GM23338 (cell line): ENCODE data around the gene OSER1. TPM values are rescaled to one million over a fixed set of nuclear protein-coding genes. Genes with fewer than 3 reads are reported as not detected.

ENCODE experiments used
- EZH2 ChIP-seq: fragments of 200-600 bp; sonication (generic); IDR thresholded peaks from one replicate; pipeline ENCODE4 v1.8.0; 2017; ENCODE audit warnings: antibody characterized with exemption, mild to moderate bottlenecking, low read depth; ENCODE audit not compliant: unreplicated experiment
- EZH2phosphoT487 ChIP-seq: fragments of 200-600 bp; sonication (generic); IDR thresholded peaks from one replicate; pipeline ENCODE4 v1.8.1; 2018; ENCODE audit warnings: antibody characterized with exemption; ENCODE audit not compliant: unreplicated experiment
- NANOG ChIP-seq: IDR thresholded peaks from 2 replicates; pipeline ENCODE4 v1.6.1; 2016; ENCODE audit warnings: antibody characterized with exemption, borderline replicate concordance
- POLR2AphosphoS5 ChIP-seq: IDR thresholded peaks from 2 replicates; pipeline ENCODE4 v1.6.1; 2016; ENCODE audit warnings: antibody characterized with exemption, low read depth
- STAT1 ChIP-seq: IDR thresholded peaks from one replicate; pipeline ENCODE4 v1.6.1; 2016; ENCODE audit warnings: antibody characterized with exemption; ENCODE audit not compliant: unreplicated experiment
- polyA plus RNA-seq: library from polyadenylated mRNA; unstranded; fragments of >200 nt; fragmentation: Nextera tagmentation; extraction: Ambion mirVana; gene quantifications from 2 replicates; pipeline ENCODE4 v1.2.1, GENCODE V29; 2016
- total RNA-seq: library from RNA; depleted of rRNA; stranded (reverse); fragments of >200 nt; shearing (Covaris generic); gene quantifications from 2 replicates; pipeline ENCODE4 v1.2.3, GENCODE V29; 2014
- TF ChIP-seq, protein P1 (sequence below): fragments of 250-450 bp; sonication (Bioruptor Pico); IDR thresholded peaks from 2 replicates; pipeline ENCODE4 v1.5.0; 2020; ENCODE audit warnings: mild to moderate bottlenecking, moderate library complexity
- TF ChIP-seq, protein P2 (sequence below): IDR thresholded peaks from 2 replicates; pipeline ENCODE4 v1.6.1; 2016; ENCODE audit warnings: antibody characterized with exemption

OSER1 gene
- total and polyA plus RNA-seq, 2 experiments from 2014 or later: 25.2 to 31.1 TPM

DNA sequence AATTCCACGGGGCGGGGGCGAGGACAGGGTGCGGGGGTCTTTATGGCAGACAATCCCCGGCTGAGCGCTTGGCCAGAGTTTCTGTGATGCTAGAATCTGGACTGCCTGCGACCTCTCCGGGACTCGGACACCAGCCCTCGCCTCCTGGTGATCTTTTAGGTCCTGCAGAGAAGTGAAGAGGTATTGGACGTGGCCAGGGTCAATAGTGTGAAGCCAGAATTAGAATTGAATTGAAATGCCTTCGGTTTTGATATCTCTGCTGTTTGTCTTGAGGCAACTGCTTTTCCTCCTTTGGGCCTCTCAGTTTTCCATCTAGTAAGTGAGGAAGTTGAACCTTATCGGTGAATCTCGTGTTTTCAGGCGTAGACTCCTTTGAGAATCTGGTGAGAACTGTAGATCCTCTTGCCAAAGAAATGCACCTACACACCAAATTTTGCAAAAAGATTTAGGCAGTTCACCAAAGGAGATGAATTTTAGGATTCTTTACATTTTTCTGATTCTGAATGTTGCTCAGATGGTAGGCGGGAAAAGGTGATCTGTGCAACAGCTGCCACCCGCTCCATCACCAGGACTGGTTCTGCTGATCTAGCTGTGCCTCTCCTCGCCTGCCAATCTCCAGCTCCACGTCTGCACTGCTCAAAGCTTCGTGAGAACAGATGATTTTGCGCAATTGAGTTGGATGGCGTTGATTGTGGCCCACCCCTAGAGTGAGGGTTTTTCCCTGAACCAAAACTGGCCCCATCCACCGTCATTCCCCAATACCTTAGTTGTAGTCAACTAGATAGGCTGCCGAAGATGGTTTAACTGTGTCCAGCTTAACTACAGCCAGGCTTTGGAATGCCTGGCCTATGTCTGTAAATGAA, 837 bp upstream of the OSER1 start (continued):
- no peak for TF ChIP-seq EZH2
- TF ChIP-seq EZH2phosphoT487: no peak
- TF ChIP-seq NANOG: no peak
- no peak for TF ChIP-seq POLR2AphosphoS5
- no peak for TF ChIP-seq STAT1
- TF ChIP-seq, protein P1, sequence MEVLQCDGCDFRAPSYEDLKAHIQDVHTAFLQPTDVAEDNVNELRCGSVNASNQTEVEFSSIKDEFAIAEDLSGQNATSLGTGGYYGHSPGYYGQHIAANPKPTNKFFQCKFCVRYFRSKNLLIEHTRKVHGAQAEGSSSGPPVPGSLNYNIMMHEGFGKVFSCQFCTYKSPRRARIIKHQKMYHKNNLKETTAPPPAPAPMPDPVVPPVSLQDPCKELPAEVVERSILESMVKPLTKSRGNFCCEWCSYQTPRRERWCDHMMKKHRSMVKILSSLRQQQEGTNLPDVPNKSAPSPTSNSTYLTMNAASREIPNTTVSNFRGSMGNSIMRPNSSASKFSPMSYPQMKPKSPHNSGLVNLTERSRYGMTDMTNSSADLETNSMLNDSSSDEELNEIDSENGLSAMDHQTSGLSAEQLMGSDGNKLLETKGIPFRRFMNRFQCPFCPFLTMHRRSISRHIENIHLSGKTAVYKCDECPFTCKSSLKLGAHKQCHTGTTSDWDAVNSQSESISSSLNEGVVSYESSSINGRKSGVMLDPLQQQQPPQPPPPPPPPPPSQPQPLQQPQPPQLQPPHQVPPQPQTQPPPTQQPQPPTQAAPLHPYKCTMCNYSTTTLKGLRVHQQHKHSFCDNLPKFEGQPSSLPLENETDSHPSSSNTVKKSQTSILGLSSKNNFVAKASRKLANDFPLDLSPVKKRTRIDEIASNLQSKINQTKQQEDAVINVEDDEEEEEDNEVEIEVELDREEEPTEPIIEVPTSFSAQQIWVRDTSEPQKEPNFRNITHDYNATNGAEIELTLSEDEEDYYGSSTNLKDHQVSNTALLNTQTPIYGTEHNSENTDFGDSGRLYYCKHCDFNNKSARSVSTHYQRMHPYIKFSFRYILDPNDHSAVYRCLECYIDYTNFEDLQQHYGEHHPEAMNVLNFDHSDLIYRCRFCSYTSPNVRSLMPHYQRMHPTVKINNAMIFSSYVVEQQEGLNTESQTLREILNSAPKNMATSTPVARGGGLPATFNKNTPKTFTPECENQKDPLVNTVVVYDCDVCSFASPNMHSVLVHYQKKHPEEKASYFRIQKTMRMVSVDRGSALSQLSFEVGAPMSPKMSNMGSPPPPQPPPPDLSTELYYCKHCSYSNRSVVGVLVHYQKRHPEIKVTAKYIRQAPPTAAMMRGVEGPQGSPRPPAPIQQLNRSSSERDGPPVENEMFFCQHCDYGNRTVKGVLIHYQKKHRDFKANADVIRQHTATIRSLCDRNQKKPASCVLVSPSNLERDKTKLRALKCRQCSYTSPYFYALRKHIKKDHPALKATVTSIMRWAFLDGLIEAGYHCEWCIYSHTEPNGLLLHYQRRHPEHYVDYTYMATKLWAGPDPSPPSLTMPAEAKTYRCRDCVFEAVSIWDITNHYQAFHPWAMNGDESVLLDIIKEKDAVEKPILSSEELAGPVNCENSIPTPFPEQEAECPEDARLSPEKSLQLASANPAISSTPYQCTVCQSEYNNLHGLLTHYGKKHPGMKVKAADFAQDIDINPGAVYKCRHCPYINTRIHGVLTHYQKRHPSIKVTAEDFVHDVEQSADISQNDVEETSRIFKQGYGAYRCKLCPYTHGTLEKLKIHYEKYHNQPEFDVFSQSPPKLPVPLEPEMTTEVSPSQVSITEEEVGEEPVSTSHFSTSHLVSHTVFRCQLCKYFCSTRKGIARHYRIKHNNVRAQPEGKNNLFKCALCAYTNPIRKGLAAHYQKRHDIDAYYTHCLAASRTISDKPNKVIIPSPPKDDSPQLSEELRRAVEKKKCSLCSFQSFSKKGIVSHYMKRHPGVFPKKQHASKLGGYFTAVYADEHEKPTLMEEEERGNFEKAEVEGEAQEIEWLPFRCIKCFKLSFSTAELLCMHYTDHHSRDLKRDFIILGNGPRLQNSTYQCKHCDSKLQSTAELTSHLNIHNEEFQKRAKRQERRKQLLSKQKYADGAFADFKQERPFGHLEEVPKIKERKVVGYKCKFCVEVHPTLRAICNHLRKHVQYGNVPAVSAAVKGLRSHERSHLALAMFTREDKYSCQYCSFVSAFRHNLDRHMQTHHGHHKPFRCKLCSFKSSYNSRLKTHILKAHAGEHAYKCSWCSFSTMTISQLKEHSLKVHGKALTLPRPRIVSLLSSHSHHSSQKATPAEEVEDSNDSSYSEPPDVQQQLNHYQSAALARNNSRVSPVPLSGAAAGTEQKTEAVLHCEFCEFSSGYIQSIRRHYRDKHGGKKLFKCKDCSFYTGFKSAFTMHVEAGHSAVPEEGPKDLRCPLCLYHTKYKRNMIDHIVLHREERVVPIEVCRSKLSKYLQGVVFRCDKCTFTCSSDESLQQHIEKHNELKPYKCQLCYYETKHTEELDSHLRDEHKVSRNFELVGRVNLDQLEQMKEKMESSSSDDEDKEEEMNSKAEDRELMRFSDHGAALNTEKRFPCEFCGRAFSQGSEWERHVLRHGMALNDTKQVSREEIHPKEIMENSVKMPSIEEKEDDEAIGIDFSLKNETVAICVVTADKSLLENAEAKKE (CRISPR knock-in tag): no peak
- TF ChIP-seq, protein P2, sequence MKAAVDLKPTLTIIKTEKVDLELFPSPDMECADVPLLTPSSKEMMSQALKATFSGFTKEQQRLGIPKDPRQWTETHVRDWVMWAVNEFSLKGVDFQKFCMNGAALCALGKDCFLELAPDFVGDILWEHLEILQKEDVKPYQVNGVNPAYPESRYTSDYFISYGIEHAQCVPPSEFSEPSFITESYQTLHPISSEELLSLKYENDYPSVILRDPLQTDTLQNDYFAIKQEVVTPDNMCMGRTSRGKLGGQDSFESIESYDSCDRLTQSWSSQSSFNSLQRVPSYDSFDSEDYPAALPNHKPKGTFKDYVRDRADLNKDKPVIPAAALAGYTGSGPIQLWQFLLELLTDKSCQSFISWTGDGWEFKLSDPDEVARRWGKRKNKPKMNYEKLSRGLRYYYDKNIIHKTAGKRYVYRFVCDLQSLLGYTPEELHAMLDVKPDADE: no peak
